ENCODE data around the gene VSX1. TPM values are rescaled to one million over a fixed set of nuclear protein-coding genes. Genes with fewer than 3 reads are reported as not detected.

VSX1 gene
- total and polyA plus RNA-seq, 2 donors (not counting 1 experiment from before 2014, with no cell fraction given), result not detected

GRCh38 chr20:25118529-25118928, 36.6 kb upstream of the VSX1 start:
- DNase-seq (ENCODE audit: low read depth in 2 of 2), result no peak
- TF ChIP-seq EZH2 (IDR thresholded peaks at IDR 0.05; ENCODE audit: low read length, missing control alignments) (no peak), CTCF (conservative IDR thresholded peaks at IDR 0.05 in 1 of 2, IDR thresholded peaks at IDR 0.05 in 1 of 2; ENCODE audit: low read depth in 1 of 2, low read length in 2 of 2) (no peak)
- Histone ChIP-seq H3K79me2 (ENCODE audit: control insufficient read depth, insufficient read depth, low read length) (no peaks in the 10 kb centered on the region), H2AFZ (ENCODE audit: low read length) (no peak overlapping the region), H3K27me3 (ENCODE audit: control insufficient read depth, insufficient read depth, low read length) (peaks cover 25% of the 10 kb centered on the region), H3K4me1 (ENCODE audit: control insufficient read depth, extremely low read depth, insufficient read depth, low read length) (no peaks in the 10 kb centered on the region), H3K9ac (ENCODE audit: insufficient read depth, low read length) (no peak overlapping the region), H3K4me3 (replicated peaks in 1 of 4; ENCODE audit: control extremely low read depth in 1 of 4, insufficient read depth in 1 of 4, low read depth in 3 of 4, low read length in 4 of 4) (no peak overlapping the region), H3K36me3 (ENCODE audit: control insufficient read depth, insufficient read depth, low read length) (no peaks in the 10 kb centered on the region), H3K4me2 (ENCODE audit: extremely low read depth, insufficient read depth, low read length) (no peak overlapping the region), H4K20me1 (ENCODE audit: control insufficient read depth, extremely low read depth, insufficient read depth, low read length) (no peaks in the 10 kb centered on the region), H3K9me3 (ENCODE audit: control insufficient read depth, insufficient read depth, low read depth, low read length) (no peaks in the 10 kb centered on the region), H3K27ac (ENCODE audit: insufficient read depth, low read length) (no peak overlapping the region)

- Histone ChIP-seq H3K9me3 (ENCODE audit: control insufficient read depth, insufficient read depth, low read depth, low read length) (no peaks in the 10 kb centered on the region), H3K79me2 (ENCODE audit: control insufficient read depth, insufficient read depth, low read length) (no peaks in the 10 kb centered on the region), H3K4me2 (ENCODE audit: extremely low read depth, insufficient read depth, low read length) (no peak overlapping the region), H3K9ac (ENCODE audit: insufficient read depth, low read length) (no peak overlapping the region), H3K4me1 (ENCODE audit: control insufficient read depth, extremely low read depth, insufficient read depth, low read length) (no peaks in the 10 kb centered on the region), H3K4me3 (replicated peaks in 1 of 4; ENCODE audit: control extremely low read depth in 1 of 4, insufficient read depth in 1 of 4, low read depth in 3 of 4, low read length in 4 of 4) (no peak overlapping the region), H4K20me1 (ENCODE audit: control insufficient read depth, extremely low read depth, insufficient read depth, low read length) (no peaks in the 10 kb centered on the region), H3K27ac (ENCODE audit: insufficient read depth, low read length) (no peak overlapping the region), H2AFZ (ENCODE audit: low read length) (no peak overlapping the region), H3K27me3 (ENCODE audit: control insufficient read depth, insufficient read depth, low read length) (peaks cover 25% of the 10 kb centered on the region), H3K36me3 (ENCODE audit: control insufficient read depth, insufficient read depth, low read length) (no peaks in the 10 kb centered on the region)
- TF ChIP-seq EZH2 (IDR thresholded peaks at IDR 0.05; ENCODE audit: low read length, missing control alignments), result no peak
- TF ChIP-seq CTCF (conservative IDR thresholded peaks at IDR 0.05 in 1 of 2, IDR thresholded peaks at IDR 0.05 in 1 of 2; ENCODE audit: low read depth in 1 of 2, low read length in 2 of 2), result no peak
- DNase-seq (ENCODE audit: low read depth in 2 of 2), result no peak
Measured at GRCh38 chr20:25117990-25118389, 36.0 kb upstream of the VSX1 start.

- Histone ChIP-seq H4K20me1 (ENCODE audit: control insufficient read depth, extremely low read depth, insufficient read depth, low read length) (no peaks in the 10 kb centered on the region), H2AFZ (ENCODE audit: low read length) (no peak overlapping the region), H3K9me3 (ENCODE audit: control insufficient read depth, insufficient read depth, low read depth, low read length) (no peaks in the 10 kb centered on the region), H3K4me1 (ENCODE audit: control insufficient read depth, extremely low read depth, insufficient read depth, low read length) (no peaks in the 10 kb centered on the region), H3K27ac (ENCODE audit: insufficient read depth, low read length) (no peak overlapping the region), H3K4me3 (replicated peaks in 1 of 4; ENCODE audit: control extremely low read depth in 1 of 4, insufficient read depth in 1 of 4, low read depth in 3 of 4, low read length in 4 of 4) (no peak overlapping the region), H3K79me2 (ENCODE audit: control insufficient read depth, insufficient read depth, low read length) (no peaks in the 10 kb centered on the region), H3K36me3 (ENCODE audit: control insufficient read depth, insufficient read depth, low read length) (no peaks in the 10 kb centered on the region), H3K4me2 (ENCODE audit: extremely low read depth, insufficient read depth, low read length) (no peak overlapping the region), H3K9ac (ENCODE audit: insufficient read depth, low read length) (no peak overlapping the region), H3K27me3 (ENCODE audit: control insufficient read depth, insufficient read depth, low read length) (peaks cover 25% of the 10 kb centered on the region)
- no peak for TF ChIP-seq EZH2 (IDR thresholded peaks at IDR 0.05; ENCODE audit: low read length, missing control alignments)
- TF ChIP-seq CTCF (conservative IDR thresholded peaks at IDR 0.05 in 1 of 2, IDR thresholded peaks at IDR 0.05 in 1 of 2; ENCODE audit: low read depth in 1 of 2, low read length in 2 of 2), result no peak
- DNase-seq (ENCODE audit: low read depth in 2 of 2), result no peak
Measured at GRCh38 chr20:25116739-25117458, 35.0 kb upstream of the VSX1 start.
